ENCODE measurements around the gene DPM3. TPM values are rescaled to one million over a fixed set of nuclear protein-coding genes. Genes with fewer than 3 reads are reported as not detected.
A peak's percentile ranks its signal among the peaks of the same experiment; 100 is the strongest.

Gene DPM3
- total RNA-seq, 1 experiment from 2014 or later: 27.8 TPM

- H3K36me3 ChIP-seq (ENCODE audit: control insufficient read depth, insufficient read depth, low read length): no peaks in the 10 kb centered on the region
- H3K27ac Mint-ChIP-seq (ENCODE audit: unreplicated experiment): peak overlapping the region; percentile 91
- ChIA-PET POLR2A (interaction anchor here (1.3 to 1.7 kb wide), 4 partner anchors 22 to 87 kb away, joined by 4 to 15 read pairs (median 7); partner anchors contain the start of gene MTX1), CTCF (interaction anchor here (0.6 to 2.1 kb wide), 18 partner anchors 8 to 121 kb away, joined by 3 to 77 read pairs (median 8); partner anchors contain the start of gene ADAM15)
- no peaks in the 10 kb centered on the region for H3K9me3 ChIP-seq
- no peaks in the 10 kb centered on the region for H3K27me3 ChIP-seq (replicated peaks; ENCODE audit: control insufficient read depth, insufficient read depth, low read length)
- H3K4me1 Mint-ChIP-seq (ENCODE audit: low read depth, unreplicated experiment): peaks cover 11% of the 10 kb centered on the region
- H3K36me3 Mint-ChIP-seq (ENCODE audit: insufficient read depth, unreplicated experiment): peaks cover 26% of the 10 kb centered on the region
- intact Hi-C loops (cut with micrococcal nuclease; ENCODE audit: unreplicated experiment): no loop called here
- DNase-seq: no peak
- H3K9me3 Mint-ChIP-seq (ENCODE audit: unreplicated experiment): no peaks in the 10 kb centered on the region
- peak overlapping the region; percentile 67 for H3K4me3 ChIP-seq (ENCODE audit: low read depth, low read length)
- TF ChIP-seq CTCF (IDR thresholded peaks at IDR 0.05; ENCODE audit: insufficient read depth in 1 of 2, low read depth in 1 of 2, low read length in 1 of 2, severe bottlenecking in 1 of 2, unreplicated experiment in 1 of 2): no peak
- no TSS peak for BruUV-seq (replicated peaks)
- H3K4me1 ChIP-seq: peaks cover 20% of the 10 kb centered on the region; the same call in 1 of the 2 replicates
- H3K4me3 Mint-ChIP-seq (ENCODE audit: unreplicated experiment): peak overlapping the region; percentile 98
- H3K27me3 Mint-ChIP-seq (ENCODE audit: insufficient read depth, unreplicated experiment): no peaks in the 10 kb centered on the region
Measured at GRCh38 chr1:155171836-155172731, 31.8 kb upstream of the DPM3 start.

- POLR2A ChIA-PET: no interaction called here
Measured at GRCh38 chr1:155170806-155171205, 30.5 kb upstream of the DPM3 start.

More at GRCh38 chr1:155170806-155171205, 30.5 kb upstream of the DPM3 start:
- CTCF ChIA-PET: interaction anchor here (0.6 to 0.8 kb wide), 3 partner anchors 23 to 120 kb away, joined by 4 to 6 read pairs (median 4); no protein-coding TSS in a partner anchor
- no peaks in the 10 kb centered on the region for H3K27me3 Mint-ChIP-seq (ENCODE audit: insufficient read depth, unreplicated experiment)
- H3K4me1 Mint-ChIP-seq (ENCODE audit: low read depth, unreplicated experiment): peaks cover 11% of the 10 kb centered on the region
- Histone ChIP-seq H3K36me3 (ENCODE audit: control insufficient read depth, insufficient read depth, low read length) (no peaks in the 10 kb centered on the region), H3K27me3 (replicated peaks; ENCODE audit: control insufficient read depth, insufficient read depth, low read length) (no peaks in the 10 kb centered on the region), H3K9me3 (no peaks in the 10 kb centered on the region), H3K4me1 (peaks cover 11% of the 10 kb centered on the region; the same call in 1 of the 2 replicates), H3K4me3 (ENCODE audit: low read depth, low read length) (no peak overlapping the region)
- DNase-seq: no peak
- H3K9me3 Mint-ChIP-seq (ENCODE audit: unreplicated experiment): no peaks in the 10 kb centered on the region
- no peak for TF ChIP-seq CTCF (IDR thresholded peaks at IDR 0.05; ENCODE audit: insufficient read depth in 1 of 2, low read depth in 1 of 2, low read length in 1 of 2, severe bottlenecking in 1 of 2, unreplicated experiment in 1 of 2)
- peaks cover 26% of the 10 kb centered on the region for H3K36me3 Mint-ChIP-seq (ENCODE audit: insufficient read depth, unreplicated experiment)
- no peak overlapping the region for H3K27ac Mint-ChIP-seq (ENCODE audit: unreplicated experiment)
- intact Hi-C loops (cut with micrococcal nuclease; ENCODE audit: unreplicated experiment): no loop called here
- no TSS peak for BruUV-seq (replicated peaks)
- H3K4me3 Mint-ChIP-seq (ENCODE audit: unreplicated experiment): peak overlapping the region; percentile 23

All from Caco-2 (cell line).